ENCODE measurements around the gene SEMA5A. TPM values are rescaled to one million over a fixed set of nuclear protein-coding genes. Genes with fewer than 3 reads are reported as not detected.

Gene SEMA5A
- total RNA-seq, 1 donor from 2014 or later = 4.0 TPM

DNA sequence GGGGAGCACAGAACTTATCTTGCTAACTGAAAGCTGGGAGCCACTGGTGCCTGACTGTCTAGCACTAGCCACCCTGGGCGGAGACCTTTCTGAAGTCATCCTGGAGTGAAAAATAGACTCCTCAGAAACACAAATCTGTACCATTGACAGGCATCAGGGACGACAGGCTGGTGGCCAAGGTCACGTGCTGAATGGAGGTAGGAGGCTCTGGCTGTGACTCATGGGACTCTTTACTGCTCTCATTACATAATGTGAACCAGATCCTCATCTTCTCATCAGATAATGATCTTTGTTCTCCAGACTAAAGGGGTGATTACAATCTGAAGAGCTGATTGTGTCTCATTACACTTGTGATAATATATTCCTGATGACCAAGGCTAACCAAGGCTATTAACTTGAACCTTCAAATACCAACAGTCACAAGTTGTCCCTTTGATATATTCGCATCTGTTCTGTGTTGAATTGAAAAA, 91.8 kb downstream of the SEMA5A start:
- Mint-ChIP-seq H3K4me3 (ENCODE audit: low read depth) (no peak overlapping the region), H3K36me3 (ENCODE audit: insufficient read depth) (no peaks in the 10 kb centered on the region), H3K4me1 (ENCODE audit: low read depth) (no peaks in the 10 kb centered on the region), H3K27me3 (peaks cover 7% of the 10 kb centered on the region), H3K27ac (no peak overlapping the region), H3K9me3 (ENCODE audit: low read depth) (peaks cover 2% of the 10 kb centered on the region)
- TF ChIP-seq, protein P1, sequence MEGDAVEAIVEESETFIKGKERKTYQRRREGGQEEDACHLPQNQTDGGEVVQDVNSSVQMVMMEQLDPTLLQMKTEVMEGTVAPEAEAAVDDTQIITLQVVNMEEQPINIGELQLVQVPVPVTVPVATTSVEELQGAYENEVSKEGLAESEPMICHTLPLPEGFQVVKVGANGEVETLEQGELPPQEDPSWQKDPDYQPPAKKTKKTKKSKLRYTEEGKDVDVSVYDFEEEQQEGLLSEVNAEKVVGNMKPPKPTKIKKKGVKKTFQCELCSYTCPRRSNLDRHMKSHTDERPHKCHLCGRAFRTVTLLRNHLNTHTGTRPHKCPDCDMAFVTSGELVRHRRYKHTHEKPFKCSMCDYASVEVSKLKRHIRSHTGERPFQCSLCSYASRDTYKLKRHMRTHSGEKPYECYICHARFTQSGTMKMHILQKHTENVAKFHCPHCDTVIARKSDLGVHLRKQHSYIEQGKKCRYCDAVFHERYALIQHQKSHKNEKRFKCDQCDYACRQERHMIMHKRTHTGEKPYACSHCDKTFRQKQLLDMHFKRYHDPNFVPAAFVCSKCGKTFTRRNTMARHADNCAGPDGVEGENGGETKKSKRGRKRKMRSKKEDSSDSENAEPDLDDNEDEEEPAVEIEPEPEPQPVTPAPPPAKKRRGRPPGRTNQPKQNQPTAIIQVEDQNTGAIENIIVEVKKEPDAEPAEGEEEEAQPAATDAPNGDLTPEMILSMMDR (IDR thresholded peaks at IDR 0.05; ENCODE audit: unreplicated experiment) = no peak
- DNase-seq (ENCODE audit: low spot score, unreplicated experiment) = no peak

DNA sequence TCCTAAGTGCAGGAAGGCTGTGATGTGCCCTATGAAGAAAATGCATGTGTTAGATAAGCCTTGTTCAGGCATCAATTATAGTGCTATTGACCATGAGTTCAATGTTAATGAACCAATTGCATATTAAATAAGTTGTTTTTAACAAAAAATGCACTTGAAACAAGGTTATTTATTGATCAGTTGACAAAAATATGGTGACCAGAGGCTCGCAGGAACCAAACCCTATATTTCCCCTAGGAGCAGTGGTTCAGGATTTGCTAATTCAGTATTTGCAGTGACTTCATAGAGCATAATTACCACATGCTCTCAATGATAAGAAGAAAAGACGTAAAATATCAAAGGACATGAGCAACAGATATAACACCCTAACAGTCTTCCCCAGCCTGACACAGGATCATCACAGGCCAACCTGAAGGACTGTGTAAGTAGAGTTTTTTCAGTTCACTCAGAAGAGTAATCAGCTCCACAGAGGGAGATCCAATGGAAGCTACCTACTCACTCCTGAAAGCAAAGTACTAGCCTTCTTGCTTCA, 92.3 kb downstream of the SEMA5A start:
- H3K4me3 Mint-ChIP-seq (ENCODE audit: low read depth) = no peak overlapping the region
- H3K27ac Mint-ChIP-seq = no peak overlapping the region
- DNase-seq (ENCODE audit: low spot score, unreplicated experiment) = no peak
- H3K9me3 Mint-ChIP-seq (ENCODE audit: low read depth) = peaks cover 2% of the 10 kb centered on the region
- TF ChIP-seq, protein P1 (IDR thresholded peaks at IDR 0.05; ENCODE audit: unreplicated experiment) = no peak
- H3K27me3 Mint-ChIP-seq = peaks cover 7% of the 10 kb centered on the region
- no peaks in the 10 kb centered on the region for H3K4me1 Mint-ChIP-seq (ENCODE audit: low read depth)
- H3K36me3 Mint-ChIP-seq (ENCODE audit: insufficient read depth) = no peaks in the 10 kb centered on the region

DNA sequence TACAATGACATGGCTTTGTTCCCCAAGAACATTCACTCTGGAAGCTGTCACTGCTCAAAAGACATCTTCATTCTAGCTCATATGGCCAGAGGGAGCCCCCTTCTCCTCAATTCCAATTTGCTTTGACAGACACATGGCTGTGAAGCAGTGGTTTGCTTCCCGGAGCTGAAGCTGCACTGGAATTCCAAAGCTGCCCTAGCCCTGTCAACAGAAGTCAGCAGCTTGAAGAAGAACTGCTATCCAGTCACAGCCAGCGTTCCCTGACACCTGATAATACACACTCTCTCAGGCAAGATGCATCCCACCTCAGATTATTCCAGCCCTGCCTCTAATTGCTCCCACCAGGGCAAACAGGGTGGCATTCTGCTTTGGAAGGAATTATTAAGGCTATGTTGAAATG, 93.7 kb downstream of the SEMA5A start:
- Mint-ChIP-seq H3K9me3 (ENCODE audit: low read depth) (no peaks in the 10 kb centered on the region), H3K4me3 (ENCODE audit: low read depth) (no peak overlapping the region), H3K27ac (no peak overlapping the region), H3K4me1 (ENCODE audit: low read depth) (no peaks in the 10 kb centered on the region), H3K36me3 (ENCODE audit: insufficient read depth) (no peaks in the 10 kb centered on the region), H3K27me3 (peaks cover 7% of the 10 kb centered on the region)
- TF ChIP-seq, protein P1 (IDR thresholded peaks at IDR 0.05; ENCODE audit: unreplicated experiment) = no peak
- DNase-seq (ENCODE audit: low spot score, unreplicated experiment) = no peak

DNA sequence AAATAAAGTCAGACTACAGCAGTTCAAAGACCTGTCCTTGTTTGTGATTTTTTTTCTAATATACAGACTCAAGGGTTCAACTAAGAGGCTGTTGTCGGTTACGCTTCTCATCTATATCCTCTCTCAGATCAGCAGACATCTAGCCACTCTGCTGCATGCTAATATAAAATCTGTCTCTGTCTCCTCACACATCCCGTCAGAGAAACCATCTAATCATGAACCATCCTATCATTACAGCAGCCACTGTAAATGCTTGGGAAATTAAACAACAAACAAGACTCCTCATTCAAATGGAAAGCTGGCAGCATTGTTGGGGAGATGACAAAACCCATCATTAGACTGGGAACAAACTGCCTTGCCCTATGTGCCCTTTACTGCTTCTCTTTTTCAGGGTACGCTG, 94.8 kb downstream of the SEMA5A start:
- no peak for DNase-seq (ENCODE audit: low spot score, unreplicated experiment)
- Mint-ChIP-seq H3K27ac (no peak overlapping the region), H3K4me3 (ENCODE audit: low read depth) (no peak overlapping the region), H3K27me3 (peaks cover 4% of the 10 kb centered on the region), H3K9me3 (ENCODE audit: low read depth) (no peaks in the 10 kb centered on the region), H3K36me3 (ENCODE audit: insufficient read depth) (no peaks in the 10 kb centered on the region), H3K4me1 (ENCODE audit: low read depth) (no peaks in the 10 kb centered on the region)
- TF ChIP-seq, protein P1 (IDR thresholded peaks at IDR 0.05; ENCODE audit: unreplicated experiment) = no peak

DNA sequence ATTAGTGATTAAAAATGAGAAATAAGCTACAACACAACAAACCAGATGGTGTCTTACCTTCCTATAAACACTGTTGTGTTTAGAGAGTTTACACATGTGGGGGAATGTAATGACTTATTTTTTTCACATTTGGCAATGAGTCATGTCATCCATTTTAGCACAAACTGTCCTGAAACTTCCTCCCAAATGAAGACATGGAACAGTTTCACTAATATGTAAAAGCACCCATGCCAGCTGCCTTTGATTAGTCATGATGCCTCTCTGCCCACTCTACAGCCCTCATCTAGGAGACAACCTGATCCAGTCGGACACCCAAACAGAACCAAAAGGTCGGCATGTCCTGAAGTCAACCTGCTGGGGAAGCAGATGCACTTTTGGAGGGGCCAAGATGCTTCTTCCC, 98.2 kb downstream of the SEMA5A start:
- no peaks in the 10 kb centered on the region for H3K36me3 Mint-ChIP-seq (ENCODE audit: insufficient read depth)
- H3K4me1 Mint-ChIP-seq (ENCODE audit: low read depth) = no peaks in the 10 kb centered on the region
- TF ChIP-seq, protein P1 (IDR thresholded peaks at IDR 0.05; ENCODE audit: unreplicated experiment) = no peak
- peaks cover 4% of the 10 kb centered on the region for H3K9me3 Mint-ChIP-seq (ENCODE audit: low read depth)
- H3K27me3 Mint-ChIP-seq = peaks cover 4% of the 10 kb centered on the region
- H3K4me3 Mint-ChIP-seq (ENCODE audit: low read depth) = no peak overlapping the region
- DNase-seq (ENCODE audit: low spot score, unreplicated experiment) = no peak
- no peak overlapping the region for H3K27ac Mint-ChIP-seq
